HepG2 (cell line): ENCODE results near the gene CEP44.

Experiments
- ARID2 ChIP-seq: sonication (generic); formaldehyde crosslinking; IDR thresholded peaks from 2 replicates; pipeline ENCODE4 v1.8.1; 2022; ENCODE audit warnings: mild to moderate bottlenecking, missing genetic modification reagents, borderline replicate concordance
- POLR2A ChIP-seq, 2 experiments: IDR thresholded peaks; 2 replicates each; pipeline ENCODE4 v1.6.1; 2011; ENCODE audit warnings: low read depth in 2 of 2, low read length in 2 of 2, mild to moderate bottlenecking in 1 of 2, moderate library complexity in 1 of 2; ENCODE audit not compliant: insufficient read depth in 1 of 2
- ZNF589 ChIP-seq: sonication (generic); formaldehyde crosslinking; conservative IDR thresholded peaks from 2 replicates; pipeline ENCODE4 v1.8.0; 2022; ENCODE audit warnings: mild to moderate bottlenecking, moderate library complexity, missing genetic modification reagents
- ZNF883 ChIP-seq: sonication (generic); formaldehyde crosslinking; IDR thresholded peaks from 2 replicates; pipeline ENCODE4 v1.5.1; 2020; ENCODE audit warnings: mild to moderate bottlenecking, missing genetic modification reagents; ENCODE audit errors: not compliant biosample characterization

GRCh38 chr4:174324236-174324635 lies 40.5 kb downstream of the CEP44 start:
- TF ChIP-seq POLR2A (IDR thresholded peaks at IDR 0.05; ENCODE audit: insufficient read depth in 1 of 2, low read depth in 2 of 2, low read length in 2 of 2), result no peak
- no peak for TF ChIP-seq ZNF883 (CRISPR knock-in tag)
- TF ChIP-seq ZNF589, result no peak
- no peak for TF ChIP-seq ARID2 (CRISPR knock-in tag)
